Measurements from ENCODE around the gene DCAF5.
A peak's percentile ranks its signal among the peaks of the same experiment; 100 is the strongest.

Gene DCAF5

GRCh38 chr14:69118305-69118704, 34.6 kb downstream of the DCAF5 start:
- no peaks in the 10 kb centered on the region for H3K27me3 ChIP-seq (ENCODE audit: insufficient read depth, low read length)
- H3K4me3 ChIP-seq (ENCODE audit: low read depth, low read length), result no peak overlapping the region
- H3K79me2 ChIP-seq (ENCODE audit: control insufficient read depth, insufficient read depth, low read length, unreplicated experiment), result peaks cover 21% of the 10 kb centered on the region
- peaks cover 56% of the 10 kb centered on the region for H3K36me3 ChIP-seq (ENCODE audit: insufficient read depth, low read length)
- H2AFZ ChIP-seq (ENCODE audit: low read length, unreplicated experiment), result no peak overlapping the region
- no peak overlapping the region for H3K27ac ChIP-seq (ENCODE audit: low read depth, low read length)
- no peaks in the 10 kb centered on the region for H3K4me1 ChIP-seq (ENCODE audit: control insufficient read depth, insufficient read depth, low read length, unreplicated experiment)

- Histone ChIP-seq H3K4me3 (ENCODE audit: low read depth, low read length) (no peak overlapping the region), H3K4me1 (ENCODE audit: control insufficient read depth, insufficient read depth, low read length, unreplicated experiment) (no peaks in the 10 kb centered on the region), H3K79me2 (ENCODE audit: control insufficient read depth, insufficient read depth, low read length, unreplicated experiment) (peaks cover 13% of the 10 kb centered on the region), H3K27ac (ENCODE audit: low read depth, low read length) (no peak overlapping the region), H3K36me3 (ENCODE audit: insufficient read depth, low read length) (peaks cover 56% of the 10 kb centered on the region), H2AFZ (ENCODE audit: low read length, unreplicated experiment) (no peak overlapping the region), H3K27me3 (ENCODE audit: insufficient read depth, low read length) (no peaks in the 10 kb centered on the region)
Measured at GRCh38 chr14:69117020-69117767, 35.7 kb downstream of the DCAF5 start.

- H2AFZ ChIP-seq (ENCODE audit: low read length, unreplicated experiment), result no peak overlapping the region
- no peak overlapping the region for H3K27ac ChIP-seq (ENCODE audit: low read depth, low read length)
- H3K4me1 ChIP-seq (ENCODE audit: control insufficient read depth, insufficient read depth, low read length, unreplicated experiment), result no peaks in the 10 kb centered on the region
- no peak overlapping the region for H3K4me3 ChIP-seq (ENCODE audit: low read depth, low read length)
- H3K27me3 ChIP-seq (ENCODE audit: insufficient read depth, low read length), result no peaks in the 10 kb centered on the region
- H3K79me2 ChIP-seq (ENCODE audit: control insufficient read depth, insufficient read depth, low read length, unreplicated experiment), result peaks cover 5% of the 10 kb centered on the region
- peaks cover 44% of the 10 kb centered on the region for H3K36me3 ChIP-seq (ENCODE audit: insufficient read depth, low read length)
Measured at GRCh38 chr14:69115407-69116185, 37.3 kb downstream of the DCAF5 start.

- Histone ChIP-seq H3K36me3 (ENCODE audit: insufficient read depth, low read length) (peaks cover 42% of the 10 kb centered on the region), H3K27ac (ENCODE audit: low read depth, low read length) (no peak overlapping the region), H2AFZ (ENCODE audit: low read length, unreplicated experiment) (no peak overlapping the region), H3K79me2 (ENCODE audit: control insufficient read depth, insufficient read depth, low read length, unreplicated experiment) (peaks cover 5% of the 10 kb centered on the region), H3K4me3 (ENCODE audit: low read depth, low read length) (no peak overlapping the region), H3K4me1 (ENCODE audit: control insufficient read depth, insufficient read depth, low read length, unreplicated experiment) (no peaks in the 10 kb centered on the region), H3K27me3 (ENCODE audit: insufficient read depth, low read length) (no peaks in the 10 kb centered on the region)
Measured at GRCh38 chr14:69114763-69115162, 38.2 kb downstream of the DCAF5 start.

- Histone ChIP-seq H3K27ac (ENCODE audit: low read depth, low read length) (no peak overlapping the region), H3K27me3 (ENCODE audit: insufficient read depth, low read length) (no peaks in the 10 kb centered on the region), H2AFZ (ENCODE audit: low read length, unreplicated experiment) (no peak overlapping the region), H3K4me3 (ENCODE audit: low read depth, low read length) (no peak overlapping the region), H3K36me3 (ENCODE audit: insufficient read depth, low read length) (peaks cover 7% of the 10 kb centered on the region), H3K79me2 (ENCODE audit: control insufficient read depth, insufficient read depth, low read length, unreplicated experiment) (peaks cover 5% of the 10 kb centered on the region), H3K4me1 (ENCODE audit: control insufficient read depth, insufficient read depth, low read length, unreplicated experiment) (peaks cover 8% of the 10 kb centered on the region)
Measured at GRCh38 chr14:69108358-69108757, 44.6 kb downstream of the DCAF5 start.

GRCh38 chr14:69107407-69108003, 45.4 kb downstream of the DCAF5 start:
- no peaks in the 10 kb centered on the region for H3K27me3 ChIP-seq (ENCODE audit: insufficient read depth, low read length)
- H3K4me3 ChIP-seq (ENCODE audit: low read depth, low read length), result no peak overlapping the region
- H3K4me1 ChIP-seq (ENCODE audit: control insufficient read depth, insufficient read depth, low read length, unreplicated experiment), result peaks cover 8% of the 10 kb centered on the region
- H3K36me3 ChIP-seq (ENCODE audit: insufficient read depth, low read length), result peaks cover 12% of the 10 kb centered on the region
- no peak overlapping the region for H2AFZ ChIP-seq (ENCODE audit: low read length, unreplicated experiment)
- H3K79me2 ChIP-seq (ENCODE audit: control insufficient read depth, insufficient read depth, low read length, unreplicated experiment), result peaks cover 5% of the 10 kb centered on the region
- H3K27ac ChIP-seq (ENCODE audit: low read depth, low read length), result no peak overlapping the region

- Histone ChIP-seq H3K36me3 (ENCODE audit: insufficient read depth, low read length) (peaks cover 12% of the 10 kb centered on the region), H2AFZ (ENCODE audit: low read length, unreplicated experiment) (no peak overlapping the region), H3K4me1 (ENCODE audit: control insufficient read depth, insufficient read depth, low read length, unreplicated experiment) (peaks cover 12% of the 10 kb centered on the region), H3K27me3 (ENCODE audit: insufficient read depth, low read length) (no peaks in the 10 kb centered on the region), H3K27ac (ENCODE audit: low read depth, low read length) (no peak overlapping the region), H3K79me2 (ENCODE audit: control insufficient read depth, insufficient read depth, low read length, unreplicated experiment) (peaks cover under 1% of the 10 kb centered on the region), H3K4me3 (ENCODE audit: low read depth, low read length) (no peak overlapping the region)
Measured at GRCh38 chr14:69106451-69106850, 46.5 kb downstream of the DCAF5 start.

- Histone ChIP-seq H3K27ac (ENCODE audit: low read depth, low read length) (no peak overlapping the region; the same call in 1 of the 2 replicates), H3K79me2 (ENCODE audit: control insufficient read depth, insufficient read depth, low read length, unreplicated experiment) (no peaks in the 10 kb centered on the region), H3K36me3 (ENCODE audit: insufficient read depth, low read length) (peaks cover 12% of the 10 kb centered on the region), H3K4me1 (ENCODE audit: control insufficient read depth, insufficient read depth, low read length, unreplicated experiment) (peaks cover 17% of the 10 kb centered on the region), H2AFZ (ENCODE audit: low read length, unreplicated experiment) (no peak overlapping the region), H3K27me3 (ENCODE audit: insufficient read depth, low read length) (no peaks in the 10 kb centered on the region), H3K4me3 (ENCODE audit: low read depth, low read length) (no peak overlapping the region)
Measured at GRCh38 chr14:69105326-69105725, 47.6 kb downstream of the DCAF5 start.

GRCh38 chr14:69101331-69101826, 51.5 kb downstream of the DCAF5 start:
- Histone ChIP-seq H3K79me2 (ENCODE audit: control insufficient read depth, insufficient read depth, low read length, unreplicated experiment) (no peaks in the 10 kb centered on the region), H3K27ac (ENCODE audit: low read depth, low read length) (peak overlapping the region; percentile 70), H2AFZ (ENCODE audit: low read length, unreplicated experiment) (no peak overlapping the region)

GRCh38 chr14:69097974-69098373, 54.9 kb downstream of the DCAF5 start:
- H2AFZ ChIP-seq (ENCODE audit: low read length, unreplicated experiment), result no peak overlapping the region
- peaks cover 3% of the 10 kb centered on the region; the same call in 1 of the 2 replicates for H3K36me3 ChIP-seq (ENCODE audit: insufficient read depth, low read length)
- no peaks in the 10 kb centered on the region for H3K79me2 ChIP-seq (ENCODE audit: control insufficient read depth, insufficient read depth, low read length, unreplicated experiment)
- peaks cover 33% of the 10 kb centered on the region for H3K4me1 ChIP-seq (ENCODE audit: control insufficient read depth, insufficient read depth, low read length, unreplicated experiment)
- no peak overlapping the region for H3K27ac ChIP-seq (ENCODE audit: low read depth, low read length)
- H3K27me3 ChIP-seq (ENCODE audit: insufficient read depth, low read length), result no peaks in the 10 kb centered on the region
- H3K4me3 ChIP-seq (ENCODE audit: low read depth, low read length), result no peak overlapping the region

More at GRCh38 chr14:69101331-69101826, 51.5 kb downstream of the DCAF5 start:
- peaks cover 12% of the 10 kb centered on the region for H3K36me3 ChIP-seq (ENCODE audit: insufficient read depth, low read length)
- peaks cover 23% of the 10 kb centered on the region for H3K4me1 ChIP-seq (ENCODE audit: control insufficient read depth, insufficient read depth, low read length, unreplicated experiment)
- no peaks in the 10 kb centered on the region for H3K27me3 ChIP-seq (ENCODE audit: insufficient read depth, low read length)
- H3K4me3 ChIP-seq (ENCODE audit: low read depth, low read length), result no peak overlapping the region

Measured in ACC112 (cell line).